PC-9 (cell line): ENCODE measurements around the gene KRTAP5-6. TPM values are rescaled to one million over a fixed set of nuclear protein-coding genes. Genes with fewer than 3 reads are reported as not detected.
"Not testable (repeated sequence)": the region's sequence is repeated elsewhere in the genome, so short reads cannot be mapped to it uniquely, and the experiment has no call there.

Experiments used
- BruUV-seq: library from RNA; stranded (reverse); fragments of 400-500 nt; replicated peaks from 2 replicates; lab custom pipeline; 2021; lab: Mats Ljungman, UMichigan
- CTCF ChIA-PET: fragments of 300-600 bp; sonication (Branson Sonifier 250); formaldehyde crosslinking; loops from one replicate; lab custom pipeline; 2022; ENCODE audit warnings: antibody characterized with exemption; lab: Charles Lee
- POLR2A ChIA-PET: fragments of 300-600 bp; sonication (Branson Sonifier 250); formaldehyde crosslinking; loops from one replicate; lab custom pipeline; 2022; ENCODE audit warnings: antibody characterized with exemption; ENCODE audit not compliant: unreplicated experiment; lab: Charles Lee
- DNase-seq, 2 experiments: peaks; one replicate each; pipeline versions ENCODE4 v3.0.0 to v3.0.0-alpha.2; 2015 to 2022; ENCODE audit warnings: mixed read lengths in 1 of 2
- H2AFZ ChIP-seq: fragments of 200-600 bp; sonication (generic); 2 replicates; pipeline ENCODE4 v1.8.1; 2017; ENCODE audit warnings: antibody characterized with exemption
- H3F3A ChIP-seq: fragments of 200-600 bp; sonication (generic); 2 replicates; pipeline ENCODE4 v1.8.1; 2017; ENCODE audit warnings: antibody characterized with exemption, mild to moderate bottlenecking, low read depth; ENCODE audit not compliant: insufficient read depth
- H3K27ac ChIP-seq: fragments of 200-600 bp; sonication (generic); 2 replicates; pipeline ENCODE4 v1.6.1; 2016; ENCODE audit warnings: mixed run types
- H3K27me3 ChIP-seq: fragments of 200-600 bp; sonication (generic); 2 replicates; pipeline ENCODE4 v1.6.1; 2016; ENCODE audit warnings: low read depth, mixed run types; ENCODE audit not compliant: insufficient read depth
- H3K36me3 ChIP-seq: fragments of 200-600 bp; sonication (generic); 2 replicates; pipeline ENCODE4 v1.6.1; 2016; ENCODE audit warnings: low read depth, mixed run types
- H3K4me1 ChIP-seq: fragments of 200-600 bp; sonication (generic); replicated peaks from 2 replicates; pipeline ENCODE4 v1.6.1; 2016; ENCODE audit warnings: mixed run types; ENCODE audit not compliant: insufficient read depth
- H3K4me2 ChIP-seq: fragments of 200-600 bp; sonication (generic); 2 replicates; pipeline ENCODE4 v1.6.1; 2017; ENCODE audit warnings: mixed run types
- H3K4me3 ChIP-seq: fragments of 200-600 bp; sonication (generic); 2 replicates; pipeline ENCODE4 v1.6.1; 2016; ENCODE audit warnings: mixed run types
- H3K79me2 ChIP-seq: fragments of 200-600 bp; sonication (generic); 2 replicates; pipeline ENCODE4 v1.6.1; 2017; ENCODE audit warnings: low read depth, mixed run types
- H3K9me2 ChIP-seq: fragments of 200-600 bp; sonication (generic); 2 replicates; pipeline ENCODE4 v1.8.1; 2017; ENCODE audit warnings: mild to moderate bottlenecking; ENCODE audit not compliant: insufficient read depth
- H3K9me3 ChIP-seq: fragments of 200-600 bp; sonication (generic); 2 replicates; pipeline ENCODE4 v1.8.1; 2016; ENCODE audit warnings: low read depth; ENCODE audit not compliant: insufficient read depth
- H4K20me1 ChIP-seq: fragments of 200-600 bp; sonication (generic); 2 replicates; pipeline ENCODE4 v1.8.1; 2017; ENCODE audit not compliant: insufficient read depth
- EZH2 ChIP-seq: fragments of 200-600 bp; sonication (generic); IDR thresholded peaks from 2 replicates; pipeline ENCODE4 v1.8.0; 2017; ENCODE audit warnings: antibody characterized with exemption, low read depth
- intact Hi-C: fragments of 100-400 bp; cut with micrococcal nuclease; formaldehyde crosslinking; loops from one replicate; pipeline ENCODE4 v1.10.0; 2022; ENCODE audit not compliant: unreplicated experiment
- total RNA-seq: library from RNA; stranded (reverse); gene quantifications from 2 replicates; pipeline ENCODE4 v1.2.3, GENCODE V29; 2021
- TF ChIP-seq, protein P1 (sequence below): fragments of 200-600 bp; sonication (generic); conservative IDR thresholded peaks from 2 replicates; pipeline ENCODE4 v1.6.1; 2017; ENCODE audit warnings: mixed run types, antibody characterized with exemption, mild to moderate bottlenecking, moderate library complexity

The KRTAP5-6 gene
- total RNA-seq, 1 experiment from 2014 or later: not detected

DNA sequence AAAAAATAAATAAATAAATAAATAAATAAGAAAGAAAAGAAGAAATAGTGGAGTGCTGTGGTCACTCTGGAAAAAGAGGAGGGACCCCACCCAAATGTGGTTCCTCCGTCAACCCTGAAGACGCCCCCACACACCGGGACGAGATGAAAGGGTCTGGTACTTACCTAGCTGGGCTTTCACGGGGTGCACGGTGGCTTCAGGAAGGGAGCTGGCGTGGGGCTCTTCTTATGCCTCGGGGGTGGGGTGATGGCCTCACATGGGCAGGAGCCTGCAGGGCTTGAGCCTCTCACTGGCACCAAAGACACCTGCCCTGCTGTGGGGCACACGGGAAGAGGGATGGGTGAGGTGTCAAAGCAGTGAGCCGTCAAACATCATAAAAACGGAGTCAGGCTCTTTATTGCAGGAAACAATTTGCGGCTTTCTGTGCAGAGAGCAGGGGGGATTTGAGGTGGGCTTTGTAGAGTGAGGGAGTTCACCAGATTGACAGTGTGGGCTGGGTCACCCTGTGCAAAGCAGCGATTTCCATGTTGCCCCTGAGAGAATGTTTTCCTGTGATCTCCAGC, 28.0 kb upstream of the KRTAP5-6 start:
- no peak overlapping the region for H3K4me3 ChIP-seq
- H3F3A ChIP-seq: no peaks in the 10 kb centered on the region
- H3K27ac ChIP-seq: no peak overlapping the region
- intact Hi-C loops: no loop called here
- ChIA-PET CTCF (no interaction called here), POLR2A (no interaction called here)
- H3K9me3 ChIP-seq: no peaks in the 10 kb centered on the region
- TF ChIP-seq, protein P1, sequence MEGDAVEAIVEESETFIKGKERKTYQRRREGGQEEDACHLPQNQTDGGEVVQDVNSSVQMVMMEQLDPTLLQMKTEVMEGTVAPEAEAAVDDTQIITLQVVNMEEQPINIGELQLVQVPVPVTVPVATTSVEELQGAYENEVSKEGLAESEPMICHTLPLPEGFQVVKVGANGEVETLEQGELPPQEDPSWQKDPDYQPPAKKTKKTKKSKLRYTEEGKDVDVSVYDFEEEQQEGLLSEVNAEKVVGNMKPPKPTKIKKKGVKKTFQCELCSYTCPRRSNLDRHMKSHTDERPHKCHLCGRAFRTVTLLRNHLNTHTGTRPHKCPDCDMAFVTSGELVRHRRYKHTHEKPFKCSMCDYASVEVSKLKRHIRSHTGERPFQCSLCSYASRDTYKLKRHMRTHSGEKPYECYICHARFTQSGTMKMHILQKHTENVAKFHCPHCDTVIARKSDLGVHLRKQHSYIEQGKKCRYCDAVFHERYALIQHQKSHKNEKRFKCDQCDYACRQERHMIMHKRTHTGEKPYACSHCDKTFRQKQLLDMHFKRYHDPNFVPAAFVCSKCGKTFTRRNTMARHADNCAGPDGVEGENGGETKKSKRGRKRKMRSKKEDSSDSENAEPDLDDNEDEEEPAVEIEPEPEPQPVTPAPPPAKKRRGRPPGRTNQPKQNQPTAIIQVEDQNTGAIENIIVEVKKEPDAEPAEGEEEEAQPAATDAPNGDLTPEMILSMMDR: no peak
- TF ChIP-seq EZH2: no peak
- H3K36me3 ChIP-seq: no peaks in the 10 kb centered on the region
- no peaks in the 10 kb centered on the region for H3K9me2 ChIP-seq
- H4K20me1 ChIP-seq: no peaks in the 10 kb centered on the region
- BruUV-seq: no TSS peak
- no peak overlapping the region for H3K4me2 ChIP-seq
- no peak overlapping the region for H2AFZ ChIP-seq
- no peaks in the 10 kb centered on the region for H3K79me2 ChIP-seq
- peaks cover 35% of the 10 kb centered on the region for H3K27me3 ChIP-seq
- DNase-seq: no peak
- H3K4me1 ChIP-seq: no peaks in the 10 kb centered on the region

DNA sequence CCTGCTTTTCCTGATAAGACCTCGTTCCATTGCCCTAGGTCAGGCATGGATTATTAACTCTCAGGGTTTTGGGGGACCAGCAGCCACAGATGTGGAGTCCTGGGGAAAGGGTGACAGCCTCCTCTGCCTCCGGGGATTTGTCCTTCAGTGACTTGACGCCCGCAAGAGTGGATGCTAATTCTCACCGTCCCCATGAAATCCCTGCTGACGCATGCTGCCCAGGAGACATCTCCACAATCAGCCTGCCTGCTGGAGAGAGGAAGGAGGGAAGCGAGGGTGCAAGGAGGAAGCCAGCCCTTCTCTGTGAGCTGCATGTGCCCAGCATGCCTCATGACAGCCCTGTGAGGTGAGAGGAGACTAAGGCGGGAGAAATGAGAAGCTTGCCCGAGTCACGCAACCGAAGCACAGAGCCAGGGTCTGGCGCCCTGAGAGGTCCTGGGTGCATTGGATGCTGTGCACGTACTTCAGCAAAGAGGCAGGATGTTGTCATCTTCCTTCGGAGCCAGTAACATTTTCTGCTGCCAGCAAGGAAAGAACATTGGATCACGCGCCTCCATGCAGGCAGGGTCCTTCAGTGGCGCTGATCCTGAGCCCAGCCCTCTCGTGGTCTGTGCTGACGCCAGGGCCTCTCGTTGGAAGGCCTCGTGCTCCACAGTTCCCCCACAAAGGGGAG, 27.3 kb upstream of the KRTAP5-6 start:
- no peaks in the 10 kb centered on the region for H3K36me3 ChIP-seq
- H3K4me3 ChIP-seq: no peak overlapping the region
- no peaks in the 10 kb centered on the region for H3F3A ChIP-seq
- H3K27me3 ChIP-seq: peaks cover 42% of the 10 kb centered on the region
- H2AFZ ChIP-seq: no peak overlapping the region
- no peaks in the 10 kb centered on the region for H3K9me3 ChIP-seq
- H3K4me1 ChIP-seq: no peaks in the 10 kb centered on the region
- no TSS peak for BruUV-seq
- POLR2A ChIA-PET: no interaction called here
- no peaks in the 10 kb centered on the region for H3K9me2 ChIP-seq
- no peaks in the 10 kb centered on the region for H3K79me2 ChIP-seq
- CTCF ChIA-PET: no interaction called here
- DNase-seq: no peak
- no peak overlapping the region for H3K27ac ChIP-seq
- intact Hi-C loops: no loop called here
- no peaks in the 10 kb centered on the region for H4K20me1 ChIP-seq
- H3K4me2 ChIP-seq: no peak overlapping the region
- TF ChIP-seq, protein P1: no peak
- no peak for TF ChIP-seq EZH2

DNA sequence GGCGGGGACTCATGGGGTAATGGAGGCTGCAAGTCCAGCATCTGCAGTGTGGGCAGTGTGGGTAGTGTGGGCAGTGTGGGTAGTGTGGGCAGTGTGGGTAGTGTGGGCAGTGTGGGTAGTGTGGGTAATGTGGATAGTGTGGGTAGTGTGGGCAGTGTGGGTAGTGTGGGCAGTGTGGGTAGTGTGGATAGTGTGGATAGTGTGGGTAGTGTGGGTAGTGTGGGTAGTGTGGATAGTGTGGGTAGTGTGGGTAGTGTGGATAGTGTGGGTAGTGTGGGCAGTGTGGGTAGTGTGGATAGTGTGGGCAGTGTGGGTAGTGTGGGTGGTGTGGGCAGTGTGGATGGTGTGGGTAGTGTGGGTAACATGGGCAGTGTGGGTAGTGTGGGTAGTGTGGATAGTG, 26.5 kb upstream of the KRTAP5-6 start:
- DNase-seq, H4K20me1 ChIP-seq, CTCF ChIA-PET, H3F3A ChIP-seq, POLR2A ChIA-PET, H3K79me2 ChIP-seq, H2AFZ ChIP-seq, H3K9me3 ChIP-seq, H3K4me1 ChIP-seq, H3K9me2 ChIP-seq, H3K4me3 ChIP-seq, H3K36me3 ChIP-seq, H3K27ac ChIP-seq, BruUV-seq, H3K4me2 ChIP-seq, intact Hi-C loops: not testable (repeated sequence)
- peaks cover 47% of the 10 kb centered on the region for H3K27me3 ChIP-seq
